HG02970 (cell line): ENCODE data around the gene IQSEC1.

Source experiments
- ATAC-seq: cut with Tn5 transposase; IDR thresholded peaks from one replicate; pipeline ENCODE4 v1.9.1; 2021; ENCODE audit warnings: mild to moderate bottlenecking, moderate library complexity, moderate number of reproducible peaks; ENCODE audit not compliant: unreplicated experiment, low FRiP score

Gene IQSEC1

GRCh38 chr3:13108861-13109260, 35.6 kb upstream of the IQSEC1 start:
- ATAC-seq: no peak

GRCh38 chr3:13107661-13108060, 34.4 kb upstream of the IQSEC1 start:
- no peak for ATAC-seq

GRCh38 chr3:13106308-13107001, 33.2 kb upstream of the IQSEC1 start:
- ATAC-seq: no peak

- no peak for ATAC-seq
Observed at GRCh38 chr3:13105896-13106250, 32.6 kb upstream of the IQSEC1 start.

- ATAC-seq: no peak
Observed at GRCh38 chr3:13105181-13105895, 32.1 kb upstream of the IQSEC1 start.

- no peak for ATAC-seq
Observed at GRCh38 chr3:13104511-13104910, 31.3 kb upstream of the IQSEC1 start.

GRCh38 chr3:13103416-13104058, 30.3 kb upstream of the IQSEC1 start:
- ATAC-seq: no peak

GRCh38 chr3:13102386-13103345, 29.4 kb upstream of the IQSEC1 start:
- ATAC-seq: no peak

GRCh38 chr3:13099707-13100106, 26.5 kb upstream of the IQSEC1 start:
- no peak for ATAC-seq

GRCh38 chr3:13098192-13098988, 25.2 kb upstream of the IQSEC1 start:
- ATAC-seq: no peak

- no peak for ATAC-seq
Observed at GRCh38 chr3:13096356-13096755, 23.1 kb upstream of the IQSEC1 start.

- ATAC-seq: no peak
Observed at GRCh38 chr3:13095408-13095937, 22.2 kb upstream of the IQSEC1 start.

GRCh38 chr3:13093687-13094086, 20.5 kb upstream of the IQSEC1 start:
- no peak for ATAC-seq

- ATAC-seq: no peak
Observed at GRCh38 chr3:13092621-13093617, 19.7 kb upstream of the IQSEC1 start.

GRCh38 chr3:13091898-13092611, 18.8 kb upstream of the IQSEC1 start:
- ATAC-seq: no peak

GRCh38 chr3:13088028-13089006, 15.1 kb upstream of the IQSEC1 start:
- no peak for ATAC-seq
